Parathyroid adenoma (tissue), 2 donors: ENCODE data around the gene BHLHA15.

ENCODE experiments used
- H2AFZ ChIP-seq: fragments of 300-600 bp; sonication (generic); one replicate; pipeline ENCODE4 v1.7.0; 2017; ENCODE audit warnings: antibody characterized with exemption, mild to moderate bottlenecking
- H3K27ac ChIP-seq: fragments of 300-600 bp; sonication (generic); one replicate; pipeline ENCODE4 v1.7.0; 2017
- H3K27me3 ChIP-seq: fragments of 300-600 bp; sonication (generic); one replicate; pipeline ENCODE4 v1.7.0; 2017; ENCODE audit warnings: low read length; ENCODE audit not compliant: control insufficient read depth, insufficient read depth
- H3K36me3 ChIP-seq: fragments of 300-600 bp; sonication (generic); one replicate; pipeline ENCODE4 v1.7.0; 2017; ENCODE audit warnings: low read length; ENCODE audit not compliant: control insufficient read depth, insufficient read depth
- H3K4me1 ChIP-seq: fragments of 300-600 bp; sonication (generic); one replicate; pipeline ENCODE4 v1.7.0; 2017; ENCODE audit warnings: control low read depth
- H3K4me2 ChIP-seq: fragments of 300-600 bp; sonication (generic); one replicate; pipeline ENCODE4 v1.7.0; 2017; ENCODE audit warnings: low read length
- H3K4me3 ChIP-seq: fragments of 300-600 bp; sonication (generic); one replicate; pipeline ENCODE4 v1.7.0; 2017; ENCODE audit warnings: low read depth, low read length
- H3K79me2 ChIP-seq: fragments of 300-600 bp; sonication (generic); one replicate; pipeline ENCODE4 v1.7.0; 2017; ENCODE audit warnings: control low read depth
- H3K9ac ChIP-seq: fragments of 300-600 bp; sonication (generic); one replicate; pipeline ENCODE4 v1.7.0; 2017; ENCODE audit warnings: mild to moderate bottlenecking
- H3K9me3 ChIP-seq: fragments of 300-600 bp; sonication (generic); one replicate; pipeline ENCODE4 v1.7.0; 2017; ENCODE audit warnings: low read length; ENCODE audit not compliant: control insufficient read depth
- TF ChIP-seq, protein P1 (sequence below): fragments of 300-600 bp; sonication (generic); IDR thresholded peaks from one replicate; pipeline ENCODE4 v1.7.0; 2017; ENCODE audit warnings: antibody characterized with exemption, mild to moderate bottlenecking
- donor health status: primary hyperparathyroidism.

BHLHA15 gene

DNA sequence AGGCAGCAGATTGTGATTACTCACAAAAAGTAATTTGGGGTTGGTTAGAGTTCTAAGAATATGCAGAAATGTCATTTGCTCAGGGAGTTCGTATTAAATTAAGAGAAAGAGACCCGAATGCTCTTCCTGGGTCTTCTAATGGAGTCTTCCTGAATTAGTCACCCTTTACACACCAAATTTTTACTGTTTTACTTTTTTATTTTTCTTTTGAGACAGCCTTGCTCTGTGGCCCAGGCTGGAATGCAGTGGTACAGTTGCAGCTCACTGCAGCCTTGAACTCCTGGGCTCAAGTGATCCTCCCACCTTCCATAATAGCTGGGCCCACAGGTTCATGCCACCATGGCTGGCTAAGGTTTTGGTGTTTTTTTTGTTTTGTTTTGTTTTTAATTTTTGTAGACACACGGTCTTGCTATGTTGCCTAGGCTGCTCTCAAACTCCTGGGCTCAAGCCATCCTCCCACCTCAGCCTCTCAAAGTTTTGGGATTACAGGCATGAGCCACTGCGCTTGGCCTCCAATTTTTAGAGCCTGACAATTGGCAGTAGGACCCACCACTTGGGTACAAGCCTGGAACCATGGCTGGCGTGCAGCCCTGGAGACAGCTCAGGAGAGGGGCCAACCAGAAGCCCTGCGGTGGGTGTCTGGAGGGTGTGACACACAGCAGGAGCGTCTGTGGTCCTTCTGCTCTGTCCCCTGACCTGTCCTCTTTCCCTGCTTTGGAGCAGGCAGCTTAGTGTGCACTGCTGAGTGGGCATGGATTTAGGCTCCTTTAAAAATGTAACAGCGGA lies 16.4 kb upstream of the BHLHA15 start:
- Histone ChIP-seq H3K79me2 (peaks cover 10% of the 10 kb centered on the region), H3K27me3 (no peaks in the 10 kb centered on the region), H3K4me2 (no peak overlapping the region), H3K36me3 (no peaks in the 10 kb centered on the region), H3K4me3 (no peak overlapping the region), H3K9ac (no peak overlapping the region), H3K9me3 (no peaks in the 10 kb centered on the region), H3K27ac (no peak overlapping the region), H3K4me1 (no peaks in the 10 kb centered on the region), H2AFZ (no peak overlapping the region)
- TF ChIP-seq, protein P1, sequence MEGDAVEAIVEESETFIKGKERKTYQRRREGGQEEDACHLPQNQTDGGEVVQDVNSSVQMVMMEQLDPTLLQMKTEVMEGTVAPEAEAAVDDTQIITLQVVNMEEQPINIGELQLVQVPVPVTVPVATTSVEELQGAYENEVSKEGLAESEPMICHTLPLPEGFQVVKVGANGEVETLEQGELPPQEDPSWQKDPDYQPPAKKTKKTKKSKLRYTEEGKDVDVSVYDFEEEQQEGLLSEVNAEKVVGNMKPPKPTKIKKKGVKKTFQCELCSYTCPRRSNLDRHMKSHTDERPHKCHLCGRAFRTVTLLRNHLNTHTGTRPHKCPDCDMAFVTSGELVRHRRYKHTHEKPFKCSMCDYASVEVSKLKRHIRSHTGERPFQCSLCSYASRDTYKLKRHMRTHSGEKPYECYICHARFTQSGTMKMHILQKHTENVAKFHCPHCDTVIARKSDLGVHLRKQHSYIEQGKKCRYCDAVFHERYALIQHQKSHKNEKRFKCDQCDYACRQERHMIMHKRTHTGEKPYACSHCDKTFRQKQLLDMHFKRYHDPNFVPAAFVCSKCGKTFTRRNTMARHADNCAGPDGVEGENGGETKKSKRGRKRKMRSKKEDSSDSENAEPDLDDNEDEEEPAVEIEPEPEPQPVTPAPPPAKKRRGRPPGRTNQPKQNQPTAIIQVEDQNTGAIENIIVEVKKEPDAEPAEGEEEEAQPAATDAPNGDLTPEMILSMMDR, result no peak

DNA sequence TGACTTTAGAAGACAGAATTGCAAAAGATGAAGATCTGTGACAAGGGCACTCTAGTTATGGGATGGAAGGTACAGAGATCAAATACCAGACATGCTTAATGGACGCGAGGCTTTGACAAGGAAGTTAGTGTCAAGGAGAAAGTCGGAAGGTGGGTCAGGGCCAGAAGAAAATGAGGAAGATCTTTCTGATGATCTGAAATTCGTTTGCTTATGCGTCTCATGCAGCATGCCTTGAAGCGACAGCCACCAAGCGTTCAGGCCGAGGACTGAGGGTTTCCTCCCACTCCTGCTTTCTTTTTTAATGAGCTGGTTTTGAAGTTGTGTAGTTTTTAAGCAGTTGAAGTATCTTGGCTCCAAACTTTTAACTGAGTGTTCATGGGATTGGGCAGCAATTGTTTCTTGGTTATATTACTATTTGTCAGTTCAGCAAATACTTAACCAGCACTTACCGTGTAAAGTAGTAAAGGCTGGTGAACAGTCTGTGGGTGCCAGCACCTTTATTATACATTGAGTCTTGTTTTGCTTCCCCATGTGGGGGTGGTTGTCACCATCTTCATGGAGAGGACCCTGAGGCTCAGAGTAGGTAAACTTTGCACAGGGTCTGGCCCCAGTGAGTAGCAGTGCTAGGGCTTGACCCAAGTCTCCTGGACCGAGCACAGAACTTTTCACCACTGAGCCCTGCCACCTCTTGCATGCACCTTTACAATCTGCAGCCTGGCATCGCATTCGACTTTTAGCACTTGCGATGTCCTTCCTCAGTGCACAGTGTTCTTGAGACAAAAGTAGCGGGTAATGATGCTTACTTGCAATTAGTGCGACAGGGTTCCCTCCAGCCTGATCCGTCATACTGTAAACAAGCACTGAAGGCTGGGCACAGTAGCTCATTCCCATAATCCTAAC lies 14.3 kb upstream of the BHLHA15 start:
- Histone ChIP-seq H3K9me3 (no peaks in the 10 kb centered on the region), H2AFZ (no peak overlapping the region), H3K27ac (no peak overlapping the region), H3K36me3 (no peaks in the 10 kb centered on the region), H3K4me2 (no peak overlapping the region), H3K4me3 (no peak overlapping the region), H3K4me1 (no peaks in the 10 kb centered on the region), H3K9ac (no peak overlapping the region), H3K27me3 (no peaks in the 10 kb centered on the region), H3K79me2 (peaks cover 10% of the 10 kb centered on the region)
- TF ChIP-seq, protein P1, result no peak

DNA sequence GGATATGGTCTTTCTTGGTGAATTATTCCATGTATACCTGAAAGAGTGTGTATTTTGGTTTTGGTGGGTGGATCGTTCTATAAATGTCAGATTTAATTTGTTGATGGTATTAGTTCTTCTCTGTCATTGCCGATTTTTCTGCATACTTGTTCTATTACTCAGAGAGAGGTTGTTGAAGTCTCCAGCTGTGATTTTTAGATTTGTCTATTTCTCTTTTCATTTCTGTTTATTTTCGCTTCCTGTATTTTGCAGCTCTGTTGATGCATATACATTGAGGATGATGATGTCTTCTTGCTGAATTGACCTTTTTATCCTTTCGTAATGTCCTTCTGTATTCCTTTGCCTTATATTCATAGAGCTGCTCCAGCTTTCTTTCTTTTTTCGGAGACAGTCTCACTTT lies 12.1 kb upstream of the BHLHA15 start:
- Histone ChIP-seq H3K4me2 (no peak overlapping the region), H3K36me3 (no peaks in the 10 kb centered on the region), H3K4me1 (no peaks in the 10 kb centered on the region), H3K4me3 (no peak overlapping the region), H2AFZ (no peak overlapping the region), H3K79me2 (peaks cover 4% of the 10 kb centered on the region), H3K9ac (no peak overlapping the region), H3K9me3 (no peaks in the 10 kb centered on the region), H3K27ac (no peak overlapping the region), H3K27me3 (no peaks in the 10 kb centered on the region)
- TF ChIP-seq, protein P1, result no peak

DNA sequence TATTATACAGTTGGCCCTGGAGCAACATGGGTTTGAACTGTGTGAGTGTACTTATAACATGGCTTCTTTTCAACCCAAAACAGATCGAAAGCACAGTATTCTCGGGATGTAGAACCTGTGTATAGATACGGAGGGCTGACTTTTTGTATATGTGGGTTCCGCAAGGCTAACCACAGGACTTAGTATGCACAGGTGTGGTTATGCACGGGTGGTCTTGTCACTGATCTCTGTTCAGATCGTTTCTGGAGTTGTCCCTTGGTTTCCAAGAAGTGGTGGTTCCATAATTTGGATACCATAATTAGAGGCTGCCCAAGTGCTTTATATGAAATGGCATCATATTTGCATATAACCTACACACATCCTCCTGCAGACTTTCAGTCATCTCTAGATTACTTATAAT lies 10.9 kb upstream of the BHLHA15 start:
- H3K27me3 ChIP-seq, result no peaks in the 10 kb centered on the region
- TF ChIP-seq, protein P1, result no peak
- H3K4me2 ChIP-seq, result no peak overlapping the region
- no peak overlapping the region for H2AFZ ChIP-seq
- H3K4me1 ChIP-seq, result no peaks in the 10 kb centered on the region
- H3K36me3 ChIP-seq, result no peaks in the 10 kb centered on the region
- no peaks in the 10 kb centered on the region for H3K9me3 ChIP-seq
- H3K4me3 ChIP-seq, result no peak overlapping the region
- no peak overlapping the region for H3K9ac ChIP-seq
- H3K79me2 ChIP-seq, result no peaks in the 10 kb centered on the region
- H3K27ac ChIP-seq, result no peak overlapping the region
